Activated naive CD8-positive, alpha-beta T cell treated with anti-CD3 and anti-CD28 coated beads, Interleukin-2, amount 10 ng/mL, durations not matched to agents 7 days and 5 days (primary cell): Measurements from ENCODE around the gene CREG2. TPM values are rescaled to one million over a fixed set of nuclear protein-coding genes. Genes with fewer than 3 reads are reported as not detected.
A peak's percentile ranks its signal among the peaks of the same experiment; 100 is the strongest.
"Not testable (repeated sequence)": the region's sequence is repeated elsewhere in the genome, so short reads cannot be mapped to it uniquely, and the experiment has no call there.

ENCODE experiments used
- ATAC-seq: fragments of 150-1000 bp; cut with Tn5 transposase; one replicate; pipeline ENCODE4 v1.10.0; 2021; ENCODE audit warnings: low read depth, moderate library complexity
- POLR2A ChIA-PET: fragments of 350-600 bp; sonication (Branson Sonifier 250); formaldehyde crosslinking; loops from one replicate; lab custom pipeline; 2021; ENCODE audit warnings: antibody characterized with exemption; lab: Charles Lee
- DNase-seq: peaks from one replicate; pipeline ENCODE4 v3.0.0; 2021
- H3K27ac Mint-ChIP-seq: one replicate; pipeline ENCODE4 v1.8.0; 2022; ENCODE audit warnings: mild to moderate bottlenecking, mixed read lengths
- H3K27me3 Mint-ChIP-seq: one replicate; pipeline ENCODE4 v1.8.0; 2022; ENCODE audit warnings: mild to moderate bottlenecking, moderate library complexity, mixed read lengths
- H3K36me3 Mint-ChIP-seq: one replicate; pipeline ENCODE4 v1.8.0; 2021; ENCODE audit warnings: mild to moderate bottlenecking, mixed read lengths
- H3K4me1 Mint-ChIP-seq: one replicate; pipeline ENCODE4 v1.8.0; 2021; ENCODE audit warnings: mixed read lengths
- H3K4me3 Mint-ChIP-seq: one replicate; pipeline ENCODE4 v1.8.0; 2022; ENCODE audit warnings: mild to moderate bottlenecking, moderate library complexity, mixed read lengths
- H3K9me3 Mint-ChIP-seq: one replicate; pipeline ENCODE4 v1.8.0; 2021; ENCODE audit warnings: mixed read lengths
- total RNA-seq, 2 experiments: library from RNA; stranded (reverse); gene quantifications; one replicate each; pipeline ENCODE4 v1.2.3, GENCODE V29; 2021

Gene CREG2
- total RNA-seq, 2 experiments from 2014 or later, result not detected

- H3K4me1 Mint-ChIP-seq, result peaks cover 18% of the 10 kb centered on the region
- H3K36me3 Mint-ChIP-seq, result no peaks in the 10 kb centered on the region
- H3K9me3 Mint-ChIP-seq, result no peaks in the 10 kb centered on the region
- DNase-seq, result no peak
- no peak overlapping the region for H3K27ac Mint-ChIP-seq
- peaks cover 2% of the 10 kb centered on the region for H3K27me3 Mint-ChIP-seq
- POLR2A ChIA-PET, result no interaction called here
- no peak overlapping the region for H3K4me3 Mint-ChIP-seq
- no peak for ATAC-seq
Observed at GRCh38 chr2:101359410-101359954, 27.8 kb downstream of the CREG2 start.

- Mint-ChIP-seq H3K27ac (no peak overlapping the region), H3K4me3 (no peak overlapping the region)
- ATAC-seq, result no peak
Observed at GRCh38 chr2:101357376-101357775, 29.9 kb downstream of the CREG2 start.

GRCh38 chr2:101356521-101356920, 30.8 kb downstream of the CREG2 start:
- H3K4me1 Mint-ChIP-seq, result peaks cover 11% of the 10 kb centered on the region
- H3K27ac Mint-ChIP-seq, result no peak overlapping the region
- H3K4me3 Mint-ChIP-seq, result no peak overlapping the region
- H3K36me3 Mint-ChIP-seq, result no peaks in the 10 kb centered on the region
- POLR2A ChIA-PET, result no interaction called here
- ATAC-seq (no peak), DNase-seq (no peak)
- peaks cover 5% of the 10 kb centered on the region for H3K27me3 Mint-ChIP-seq
- H3K9me3 Mint-ChIP-seq, result no peaks in the 10 kb centered on the region

More at GRCh38 chr2:101357376-101357775, 29.9 kb downstream of the CREG2 start:
- Mint-ChIP-seq H3K36me3 (no peaks in the 10 kb centered on the region), H3K9me3 (no peaks in the 10 kb centered on the region), H3K4me1 (peaks cover 16% of the 10 kb centered on the region), H3K27me3 (peaks cover 2% of the 10 kb centered on the region)
- no peak for DNase-seq
- POLR2A ChIA-PET, result no interaction called here

GRCh38 chr2:101356055-101356454, 31.2 kb downstream of the CREG2 start:
- POLR2A ChIA-PET, result no interaction called here
- H3K27ac Mint-ChIP-seq, result no peak overlapping the region
- peaks cover 5% of the 10 kb centered on the region for H3K27me3 Mint-ChIP-seq
- no peak overlapping the region for H3K4me3 Mint-ChIP-seq
- peaks cover 6% of the 10 kb centered on the region for H3K4me1 Mint-ChIP-seq
- H3K9me3 Mint-ChIP-seq, result no peaks in the 10 kb centered on the region
- DNase-seq (no peak), ATAC-seq (no peak)
- no peaks in the 10 kb centered on the region for H3K36me3 Mint-ChIP-seq

- DNase-seq (no peak), ATAC-seq (no peak)
- no peak overlapping the region for H3K4me3 Mint-ChIP-seq
- POLR2A ChIA-PET, result no interaction called here
- H3K27me3 Mint-ChIP-seq, result peaks cover 5% of the 10 kb centered on the region
- no peak overlapping the region for H3K27ac Mint-ChIP-seq
- no peaks in the 10 kb centered on the region for H3K36me3 Mint-ChIP-seq
- H3K4me1 Mint-ChIP-seq, result peaks cover 6% of the 10 kb centered on the region
- H3K9me3 Mint-ChIP-seq, result no peaks in the 10 kb centered on the region
Observed at GRCh38 chr2:101355401-101356054, 31.8 kb downstream of the CREG2 start.

DNA sequence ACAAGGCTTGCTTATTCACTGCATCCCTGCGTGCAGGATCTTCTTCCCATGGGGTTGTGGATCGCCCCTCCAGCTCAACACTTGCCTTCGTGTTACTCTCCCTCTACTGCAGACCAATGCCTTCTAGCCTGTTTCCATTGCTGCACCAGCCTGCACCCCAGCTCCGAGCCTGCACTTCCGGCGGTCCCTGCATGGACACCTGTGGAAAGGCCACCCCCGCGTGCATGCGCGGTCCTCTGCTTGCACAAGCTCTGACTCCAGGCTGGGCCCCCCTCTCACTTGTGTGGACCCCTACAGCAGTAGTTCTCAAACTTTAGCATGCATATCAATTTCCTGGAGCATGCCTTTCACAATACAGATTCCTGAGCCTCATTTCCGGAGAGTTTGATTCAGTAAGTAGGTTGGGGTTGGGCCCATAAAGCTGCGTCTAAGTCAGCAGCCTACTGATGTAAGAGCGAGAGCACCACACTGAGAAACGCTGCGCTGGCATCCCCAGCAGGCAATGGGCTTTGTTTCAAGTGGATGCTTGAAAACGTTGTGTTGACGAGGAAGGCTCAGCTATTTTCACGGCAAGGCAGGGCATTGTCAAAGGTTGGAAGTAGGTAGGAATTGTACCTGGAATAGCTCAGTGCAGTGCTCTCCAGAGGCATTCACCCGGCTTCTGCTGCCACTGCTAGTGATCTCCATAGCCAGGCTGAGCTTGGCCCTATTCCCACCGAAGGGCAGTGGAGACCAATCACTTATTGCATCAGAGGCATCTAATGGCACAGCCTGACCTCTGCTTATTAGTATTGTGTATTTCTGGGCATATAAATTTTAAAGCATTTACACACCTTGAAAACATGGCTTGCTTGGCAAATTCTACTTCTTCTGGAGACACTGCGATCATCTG, 32.6 kb downstream of the CREG2 start:
- ATAC-seq (no peak), DNase-seq (no peak)
- Mint-ChIP-seq H3K27ac (no peak overlapping the region), H3K4me3 (no peak overlapping the region), H3K27me3 (peaks cover 5% of the 10 kb centered on the region), H3K4me1 (no peaks in the 10 kb centered on the region), H3K9me3 (no peaks in the 10 kb centered on the region), H3K36me3 (no peaks in the 10 kb centered on the region)
- POLR2A ChIA-PET, result no interaction called here

DNA sequence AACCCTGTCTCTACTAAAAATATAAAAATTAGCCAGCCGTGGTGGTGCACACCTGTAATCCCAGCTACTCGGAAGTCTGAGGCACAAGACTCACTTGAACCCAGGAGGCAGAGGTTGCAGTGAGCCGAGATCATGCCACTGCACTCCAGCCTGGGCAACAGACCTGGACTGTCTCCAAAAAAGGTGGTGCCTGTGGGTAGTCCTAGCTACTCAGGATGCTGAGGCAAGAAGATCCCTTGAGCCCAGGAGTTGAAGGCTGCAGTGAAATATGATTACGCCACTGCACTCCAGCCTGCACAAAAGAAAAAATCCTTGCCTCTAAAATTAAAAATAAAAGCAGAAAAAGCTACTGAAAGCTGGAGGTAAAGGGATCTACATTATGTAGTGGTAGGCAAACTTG, 34.7 kb downstream of the CREG2 start:
- H3K36me3 Mint-ChIP-seq, ATAC-seq, H3K27me3 Mint-ChIP-seq, H3K27ac Mint-ChIP-seq, H3K4me1 Mint-ChIP-seq, H3K4me3 Mint-ChIP-seq, DNase-seq, POLR2A ChIA-PET, H3K9me3 Mint-ChIP-seq: not testable (repeated sequence)

DNA sequence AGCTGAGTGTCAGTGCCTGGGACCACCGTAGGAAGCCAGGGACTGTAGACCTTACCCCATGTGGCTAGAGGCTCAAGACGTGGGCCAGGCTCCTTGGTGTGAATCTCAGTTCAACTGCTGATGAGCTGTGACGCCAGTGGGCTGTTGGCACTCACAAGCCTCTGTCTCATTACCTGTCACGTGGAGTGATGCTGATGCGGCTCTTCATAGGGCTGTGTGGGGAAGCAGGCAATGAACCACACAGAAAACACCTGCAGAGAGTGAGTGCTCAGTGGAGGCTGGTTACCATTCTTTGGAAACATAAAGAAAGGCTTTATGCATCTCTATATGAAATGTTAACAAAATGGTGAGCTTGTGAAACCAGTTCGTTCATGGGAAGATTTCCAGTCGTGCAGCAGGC, 36.1 kb downstream of the CREG2 start:
- no peak for ATAC-seq
- Mint-ChIP-seq H3K36me3 (no peaks in the 10 kb centered on the region), H3K27ac (no peak overlapping the region), H3K4me1 (no peaks in the 10 kb centered on the region), H3K27me3 (peaks cover 15% of the 10 kb centered on the region), H3K4me3 (no peak overlapping the region), H3K9me3 (no peaks in the 10 kb centered on the region)
- POLR2A ChIA-PET, result no interaction called here
- DNase-seq, result no peak

GRCh38 chr2:101349893-101350662, 37.2 kb downstream of the CREG2 start:
- Mint-ChIP-seq H3K4me3 (no peak overlapping the region), H3K9me3 (no peaks in the 10 kb centered on the region), H3K27ac (no peak overlapping the region), H3K27me3 (peaks cover 15% of the 10 kb centered on the region), H3K4me1 (no peaks in the 10 kb centered on the region), H3K36me3 (no peaks in the 10 kb centered on the region)
- POLR2A ChIA-PET, result interaction anchor here (1.1 kb wide), 1 partner anchor 9 kb away, joined by 3 read pairs; no protein-coding TSS in a partner anchor
- ATAC-seq (no peak), DNase-seq (no peak)

DNA sequence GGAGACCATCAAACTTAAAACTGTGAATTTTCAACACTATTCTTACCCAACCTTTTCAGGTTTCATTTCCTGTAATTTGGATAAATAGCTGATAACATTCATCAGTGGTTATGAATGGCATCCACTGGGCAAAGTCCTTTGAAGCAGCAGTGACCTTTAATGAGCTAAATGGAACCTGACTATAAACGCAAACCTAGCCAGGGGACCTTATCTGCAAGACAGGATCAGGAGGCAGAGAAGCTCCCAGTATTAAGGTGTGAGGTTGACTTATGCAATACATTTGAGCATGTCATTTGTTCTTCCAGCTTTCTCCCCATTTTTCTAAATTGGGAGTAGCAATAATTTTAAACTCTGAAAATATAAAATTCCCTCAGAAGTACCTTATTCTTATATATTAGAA, 38.4 kb downstream of the CREG2 start:
- POLR2A ChIA-PET, result no interaction called here
- ATAC-seq (no peak), DNase-seq (no peak)
- peaks cover 15% of the 10 kb centered on the region for H3K27me3 Mint-ChIP-seq
- no peaks in the 10 kb centered on the region for H3K4me1 Mint-ChIP-seq
- no peaks in the 10 kb centered on the region for H3K9me3 Mint-ChIP-seq
- no peaks in the 10 kb centered on the region for H3K36me3 Mint-ChIP-seq
- H3K27ac Mint-ChIP-seq, result no peak overlapping the region
- H3K4me3 Mint-ChIP-seq, result no peak overlapping the region

DNA sequence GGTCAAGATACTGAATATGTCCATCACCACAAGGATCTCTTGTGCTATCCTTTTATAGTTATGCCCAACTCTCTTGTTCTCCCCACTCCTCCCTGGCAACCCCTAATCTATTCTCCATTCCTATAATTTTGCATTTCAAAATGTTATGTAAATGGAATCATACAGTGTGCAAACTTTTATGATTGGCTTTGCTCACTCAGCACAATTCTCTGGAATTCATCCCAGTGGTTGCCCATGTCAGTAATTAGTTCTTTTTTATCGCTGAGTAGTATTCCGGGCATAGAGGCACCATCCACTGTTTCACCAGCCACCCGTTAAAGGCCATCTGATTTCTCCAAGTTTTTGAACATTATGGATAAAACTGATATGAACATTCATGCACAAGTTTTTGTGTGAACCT, 40.4 kb downstream of the CREG2 start:
- H3K27me3 Mint-ChIP-seq, result peaks cover 12% of the 10 kb centered on the region
- peaks cover 7% of the 10 kb centered on the region for H3K4me1 Mint-ChIP-seq
- no peaks in the 10 kb centered on the region for H3K36me3 Mint-ChIP-seq
- POLR2A ChIA-PET, result no interaction called here
- DNase-seq (no peak), ATAC-seq (no peak)
- no peak overlapping the region for H3K4me3 Mint-ChIP-seq
- no peaks in the 10 kb centered on the region for H3K9me3 Mint-ChIP-seq
- no peak overlapping the region for H3K27ac Mint-ChIP-seq

GRCh38 chr2:101344137-101344536, 43.2 kb downstream of the CREG2 start:
- no peak for ATAC-seq
- H3K36me3 Mint-ChIP-seq, result no peaks in the 10 kb centered on the region
- H3K4me1 Mint-ChIP-seq, result peaks cover 25% of the 10 kb centered on the region
- POLR2A ChIA-PET, result no interaction called here
- H3K27me3 Mint-ChIP-seq, result peaks cover 12% of the 10 kb centered on the region
- no peak for DNase-seq
- H3K27ac Mint-ChIP-seq, result peak overlapping the region; percentile 19
- H3K9me3 Mint-ChIP-seq, result no peaks in the 10 kb centered on the region
- H3K4me3 Mint-ChIP-seq, result no peak overlapping the region

DNA sequence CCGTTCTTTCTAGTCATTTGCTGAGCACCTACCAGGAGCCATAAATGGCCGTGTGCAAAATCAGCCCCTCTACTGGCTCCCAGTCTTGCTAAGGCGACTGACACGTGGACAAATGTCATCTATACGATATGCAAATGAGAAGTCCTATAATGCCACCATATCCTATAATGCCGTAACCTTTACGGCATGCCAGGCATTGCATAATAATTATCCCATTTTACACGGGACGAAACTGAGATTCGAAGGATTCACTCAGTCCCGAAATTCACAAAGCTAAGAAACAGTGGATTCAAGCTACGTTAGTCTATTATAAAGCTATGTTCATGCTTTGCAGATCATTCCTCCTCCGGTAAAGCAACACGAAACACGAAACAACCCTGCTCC, 44.7 kb downstream of the CREG2 start:
- POLR2A ChIA-PET, result interaction anchor here (1.0 to 4.0 kb wide), 3 partner anchors 13 to 91 kb away, joined by 3 to 29 read pairs (median 5); no protein-coding TSS in a partner anchor

More for the DNA sequence above, 44.7 kb downstream of the CREG2 start:
- no peak overlapping the region for H3K4me3 Mint-ChIP-seq
- no peaks in the 10 kb centered on the region for H3K9me3 Mint-ChIP-seq
- H3K27me3 Mint-ChIP-seq, result peaks cover 8% of the 10 kb centered on the region
- H3K4me1 Mint-ChIP-seq, result peaks cover 25% of the 10 kb centered on the region
- ATAC-seq (no peak), DNase-seq (no peak)
- H3K36me3 Mint-ChIP-seq, result no peaks in the 10 kb centered on the region
- H3K27ac Mint-ChIP-seq, result no peak overlapping the region
